H54 (cell line): ENCODE results near the gene MRPS18A.

ENCODE experiments used
- DNase-seq: peaks from one replicate; pipeline ENCODE4 v3.0.0; 2011; ENCODE audit warnings: low spot score, mixed read lengths; ENCODE audit not compliant: insufficient read length
- FAIRE-seq: peaks from 3 replicates; lab custom pipeline; 2011; peaks lifted over from hg19 to GRCh38; lab: Jason Lieb, UNC
- POLR2A ChIP-seq: IDR thresholded peaks from 2 replicates; pipeline ENCODE4 v1.6.1; 2011; ENCODE audit warnings: low read depth, mild to moderate bottlenecking, low read length

Gene MRPS18A

DNA sequence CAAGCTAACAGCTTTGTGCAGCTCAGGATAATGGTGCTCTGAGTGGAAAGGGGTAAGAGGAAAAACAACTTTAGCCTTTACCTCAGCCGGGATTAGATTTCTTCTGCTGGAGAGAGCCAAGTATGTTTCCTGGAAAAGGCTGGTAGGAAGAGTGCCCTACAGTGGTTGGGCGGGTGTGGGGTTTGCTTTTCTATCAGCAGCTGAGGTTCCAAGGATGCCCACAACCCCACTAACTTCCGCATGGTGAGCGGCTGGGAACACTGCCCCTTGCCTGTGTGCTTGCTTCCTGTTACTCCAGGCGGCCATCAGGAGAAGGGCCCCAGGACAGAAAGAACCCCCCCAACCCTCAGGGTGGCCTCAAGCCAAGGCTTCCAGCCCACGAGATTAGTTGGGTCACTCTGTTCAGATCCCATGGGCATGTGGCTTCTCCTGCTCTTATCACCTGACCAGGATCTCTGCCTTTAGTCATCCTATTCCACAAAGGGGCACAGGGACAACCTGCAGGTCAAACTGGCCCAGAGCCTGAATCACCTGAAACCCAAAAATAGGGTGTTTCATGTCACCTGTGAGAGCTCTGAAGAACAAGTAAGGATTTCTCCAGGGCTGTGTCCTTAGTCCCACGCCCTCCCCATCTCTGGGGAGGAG lies 10.5 kb downstream of the MRPS18A start:
- TF ChIP-seq POLR2A: no peak
- no peak for FAIRE-seq

DNA sequence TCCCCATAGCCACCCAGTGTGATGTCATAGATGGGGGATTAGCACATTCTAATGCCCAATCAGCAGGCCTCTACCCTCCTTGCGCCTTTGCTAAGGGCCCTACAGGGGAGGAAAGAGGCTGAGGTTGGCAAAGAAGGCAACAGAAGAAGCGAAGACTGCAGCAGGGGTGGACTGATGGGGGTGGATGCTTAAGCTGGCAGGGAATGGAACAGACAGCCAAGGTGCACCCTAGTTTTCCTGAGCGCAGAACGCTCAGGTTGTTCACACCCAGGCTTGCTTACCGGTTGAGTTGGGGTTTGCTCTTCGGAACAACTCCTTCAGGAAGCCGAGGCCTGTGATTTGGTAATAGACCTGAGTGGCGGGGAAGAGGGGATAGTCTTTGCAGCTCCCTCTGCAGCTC lies 12.7 kb downstream of the MRPS18A start:
- DNase-seq (no peak), FAIRE-seq (no peak)
- TF ChIP-seq POLR2A: no peak

More for the DNA sequence above, 10.5 kb downstream of the MRPS18A start:
- no peak for DNase-seq

DNA sequence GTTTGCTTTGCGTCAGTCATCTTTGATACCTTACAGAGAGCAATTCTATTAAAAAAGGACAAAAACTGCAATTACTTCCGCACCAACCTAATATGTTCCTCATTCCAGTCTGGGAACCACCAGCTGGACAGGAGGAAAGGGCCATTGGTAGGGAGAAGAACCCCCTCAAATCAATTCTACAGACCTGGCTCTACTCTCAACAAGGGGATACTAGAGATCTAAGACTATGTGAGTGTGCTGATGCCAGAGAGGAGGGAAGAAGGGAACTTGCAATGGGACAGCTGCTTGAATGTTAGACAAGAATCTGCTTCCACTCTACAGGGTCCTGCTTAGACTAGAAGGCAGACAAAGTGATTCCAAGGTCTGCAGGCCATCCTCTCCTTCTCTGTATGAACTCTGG lies 13.3 kb downstream of the MRPS18A start:
- TF ChIP-seq POLR2A: no peak
- FAIRE-seq (no peak), DNase-seq (no peak)

DNA sequence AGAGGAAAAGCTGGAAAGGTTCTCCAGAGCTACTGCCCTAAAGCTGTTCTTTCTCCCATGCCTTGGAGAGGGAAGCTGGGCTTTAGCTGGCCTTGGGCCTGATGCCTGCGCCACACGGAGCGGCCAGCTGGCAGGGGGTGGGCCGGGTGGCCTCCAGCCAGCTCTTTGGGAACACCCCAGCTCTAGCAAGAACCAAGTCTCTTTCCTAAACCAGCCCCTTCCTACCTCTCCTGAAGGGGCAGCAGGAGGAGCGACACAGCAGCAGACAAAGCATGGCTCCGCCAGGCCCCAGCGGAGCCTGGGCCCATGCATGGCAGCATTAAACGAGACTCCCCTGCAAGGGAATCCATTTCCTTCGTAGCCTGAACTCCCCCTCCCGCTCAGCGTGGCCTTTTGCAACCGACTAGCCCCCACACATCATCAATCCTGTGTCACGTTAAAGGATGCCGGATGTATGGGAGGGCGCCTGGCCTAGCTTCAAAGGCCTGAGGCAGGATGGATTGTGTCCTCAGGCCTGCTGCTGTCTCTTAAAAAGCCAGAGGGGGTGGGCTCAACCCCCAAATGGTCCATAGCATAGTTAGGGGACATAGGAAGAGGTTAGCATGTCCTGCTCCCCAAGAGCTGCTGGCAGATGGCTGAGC lies 14.0 kb downstream of the MRPS18A start:
- FAIRE-seq (no peak), DNase-seq (no peak)
- no peak for TF ChIP-seq POLR2A

DNA sequence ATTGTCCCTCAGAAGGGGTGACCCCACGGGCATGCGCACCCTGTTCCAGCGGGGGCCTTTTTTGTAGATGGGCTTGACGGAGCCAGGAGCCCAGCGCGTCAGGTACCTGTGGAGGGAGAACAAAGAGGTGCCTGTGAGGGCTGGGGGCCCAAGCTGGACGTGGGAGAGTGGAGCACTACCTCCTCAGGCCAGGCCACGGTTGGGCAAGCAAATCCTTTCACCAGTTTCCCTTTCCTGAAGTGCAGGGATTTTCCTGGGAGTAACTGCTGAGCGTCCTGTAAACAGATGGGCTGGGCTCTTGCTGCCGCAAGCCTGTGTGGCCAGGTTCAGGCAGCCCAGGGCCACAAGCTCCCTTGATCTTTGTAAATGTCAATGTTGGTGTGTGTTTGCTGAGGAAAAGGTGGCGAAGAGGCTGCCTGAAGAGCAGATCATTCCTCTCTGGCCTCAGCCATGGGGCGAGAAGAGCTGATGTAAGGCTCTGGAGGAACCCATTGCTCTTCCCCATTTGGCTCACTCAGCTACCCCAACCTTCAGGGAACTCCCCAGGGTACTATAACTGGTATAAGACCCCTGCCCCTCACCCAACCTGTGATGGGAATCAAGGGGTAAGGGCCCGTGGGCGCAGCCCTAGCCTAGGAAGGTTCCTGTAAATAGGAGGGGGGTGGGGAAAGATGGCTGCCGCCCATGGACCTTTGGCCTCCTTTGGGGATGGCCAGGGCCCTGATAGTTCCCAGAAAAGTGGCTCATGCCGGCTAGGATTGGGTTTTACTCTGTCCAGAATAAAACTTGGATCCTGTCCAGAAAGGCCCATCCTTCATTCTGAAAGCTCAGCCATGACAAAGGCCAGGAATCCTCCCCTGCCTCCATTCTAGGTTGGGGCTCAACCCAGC lies 15.5 kb downstream of the MRPS18A start:
- no peak for TF ChIP-seq POLR2A
- no peak for FAIRE-seq
- no peak for DNase-seq

DNA sequence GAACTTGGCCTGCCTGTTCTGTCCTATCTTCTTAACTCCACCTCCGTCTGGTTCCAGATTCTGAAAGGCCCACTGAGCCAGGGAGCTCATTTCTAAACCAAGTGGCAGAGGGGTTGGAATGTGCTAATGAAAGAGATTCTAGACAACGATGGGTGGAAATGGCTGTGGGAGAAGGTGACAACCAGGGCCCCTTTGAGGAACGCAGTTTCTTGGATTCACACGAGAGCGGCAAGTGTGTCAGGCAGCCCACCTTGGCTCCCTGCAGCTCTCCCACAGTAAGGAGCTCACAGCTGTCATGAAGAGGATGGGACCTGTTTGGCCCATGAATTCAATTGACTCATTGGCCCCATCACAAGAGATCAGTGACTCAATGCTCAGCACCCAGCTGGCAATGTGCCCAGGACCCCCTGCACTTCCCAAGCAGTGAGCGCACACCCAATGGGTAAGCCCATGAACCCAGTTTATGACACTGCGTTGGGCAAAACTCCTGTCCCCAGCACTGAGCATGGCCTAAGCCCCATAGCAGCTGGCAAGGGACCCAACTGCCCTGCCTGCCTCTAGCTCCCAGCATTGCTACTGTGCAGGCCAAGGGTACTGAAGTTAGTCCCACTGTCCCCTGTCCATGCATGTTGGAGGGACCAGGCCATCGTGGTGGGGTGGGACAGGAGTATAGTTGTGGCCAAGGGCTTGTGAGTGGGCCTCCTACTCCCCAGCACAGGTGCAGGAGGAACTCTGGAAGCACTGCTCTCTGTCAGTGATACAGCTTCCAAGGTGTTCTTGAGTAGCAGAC lies 16.4 kb downstream of the MRPS18A start:
- TF ChIP-seq POLR2A: no peak
- FAIRE-seq (no peak), DNase-seq (no peak)

DNA sequence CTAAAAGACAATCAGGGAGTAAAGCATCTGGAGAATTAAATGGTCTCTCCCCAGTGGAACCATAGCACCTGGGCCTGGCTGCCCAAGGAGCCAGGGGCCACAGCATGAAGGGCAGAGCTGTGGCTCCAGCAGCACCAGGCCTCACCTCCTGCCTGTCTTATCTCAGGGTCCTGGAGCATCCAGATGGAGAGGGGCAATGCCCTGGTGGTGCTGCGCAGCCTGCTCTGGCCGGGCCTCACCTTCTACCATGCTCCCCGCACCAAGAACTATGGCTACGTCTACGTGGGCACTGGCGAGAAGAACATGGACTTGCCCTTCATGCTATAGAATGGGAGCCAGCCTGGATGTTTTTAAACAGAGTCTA lies 17.0 kb downstream of the MRPS18A start:
- no peak for DNase-seq
- no peak for FAIRE-seq
- TF ChIP-seq POLR2A: no peak

DNA sequence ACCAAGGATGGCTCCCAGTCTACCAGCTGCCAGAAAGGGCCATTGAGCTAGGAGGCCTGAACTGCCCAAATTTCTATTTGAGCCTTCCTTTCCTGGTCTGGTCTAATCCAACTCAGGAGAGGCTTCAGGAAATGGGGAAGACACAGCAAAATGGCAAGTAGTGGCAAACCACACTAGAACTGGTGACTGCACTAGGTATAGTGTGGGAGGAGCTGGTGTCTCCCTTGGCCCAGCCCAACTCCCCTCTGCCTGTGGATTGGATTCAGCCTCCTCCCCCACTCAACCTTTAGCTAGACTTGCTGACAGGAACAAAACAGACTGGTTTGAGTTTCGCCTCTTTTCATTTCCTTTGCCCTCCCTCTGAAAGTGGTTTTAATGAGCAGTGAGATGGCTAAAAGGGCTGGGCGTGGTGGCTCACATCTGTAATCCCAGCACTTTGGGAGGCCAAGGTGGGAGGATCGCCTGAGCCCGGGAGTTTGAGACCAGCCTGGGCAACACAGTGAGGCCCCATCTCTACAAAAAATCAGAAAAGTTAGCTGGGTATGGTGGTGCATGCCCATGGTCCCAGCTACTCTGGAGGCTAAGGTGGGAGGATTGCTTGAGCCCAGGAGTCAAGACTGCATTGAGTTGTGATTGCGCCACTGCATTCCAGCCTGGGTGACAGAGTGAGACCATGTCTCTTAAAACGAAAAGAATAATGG lies 17.5 kb downstream of the MRPS18A start:
- TF ChIP-seq POLR2A: no peak
- DNase-seq: no peak
- FAIRE-seq: no peak

DNA sequence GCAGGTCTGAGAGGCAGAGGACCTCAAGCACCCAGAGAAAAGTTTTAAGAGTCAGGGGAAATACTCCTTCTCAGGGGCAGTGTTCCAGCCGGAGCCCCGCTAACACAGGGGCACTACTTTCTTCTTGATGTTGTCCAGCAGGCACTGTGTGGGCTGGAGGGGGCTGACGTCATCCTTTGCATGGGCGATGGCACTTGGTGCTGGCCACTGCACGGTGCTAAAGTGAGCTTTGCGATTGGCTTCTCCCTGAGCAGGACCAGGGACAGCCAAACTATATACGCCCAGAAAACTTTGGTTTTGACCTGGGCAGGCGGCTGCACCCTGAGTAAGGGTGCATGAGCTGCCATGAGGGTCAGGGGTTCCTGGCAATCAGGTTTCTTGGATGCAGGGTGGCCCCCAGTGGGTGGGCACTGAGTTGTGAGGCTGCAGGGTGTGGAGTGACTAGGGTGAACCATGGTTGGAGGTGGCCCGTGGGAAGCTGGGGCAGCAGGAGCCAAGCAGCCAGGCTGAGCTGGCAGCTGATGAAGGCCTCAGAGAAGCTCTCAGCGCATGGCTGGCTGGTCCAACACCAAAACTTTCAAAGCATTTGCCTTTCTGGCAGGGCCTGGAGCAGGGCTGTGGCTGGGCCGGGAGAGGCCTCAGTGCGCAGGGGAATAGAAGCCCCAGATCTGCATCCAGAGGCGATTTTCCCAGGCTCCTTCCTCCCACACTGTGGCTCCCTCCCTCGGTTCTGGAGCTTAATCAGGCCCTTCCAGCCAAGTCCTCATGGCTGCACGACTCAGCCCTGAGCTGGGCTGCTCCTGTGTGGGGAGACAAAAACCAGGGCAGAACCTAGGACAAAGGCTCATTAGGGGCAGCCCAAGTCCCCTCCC lies 18.3 kb downstream of the MRPS18A start:
- no peak for TF ChIP-seq POLR2A
- no peak for FAIRE-seq
- DNase-seq: no peak

DNA sequence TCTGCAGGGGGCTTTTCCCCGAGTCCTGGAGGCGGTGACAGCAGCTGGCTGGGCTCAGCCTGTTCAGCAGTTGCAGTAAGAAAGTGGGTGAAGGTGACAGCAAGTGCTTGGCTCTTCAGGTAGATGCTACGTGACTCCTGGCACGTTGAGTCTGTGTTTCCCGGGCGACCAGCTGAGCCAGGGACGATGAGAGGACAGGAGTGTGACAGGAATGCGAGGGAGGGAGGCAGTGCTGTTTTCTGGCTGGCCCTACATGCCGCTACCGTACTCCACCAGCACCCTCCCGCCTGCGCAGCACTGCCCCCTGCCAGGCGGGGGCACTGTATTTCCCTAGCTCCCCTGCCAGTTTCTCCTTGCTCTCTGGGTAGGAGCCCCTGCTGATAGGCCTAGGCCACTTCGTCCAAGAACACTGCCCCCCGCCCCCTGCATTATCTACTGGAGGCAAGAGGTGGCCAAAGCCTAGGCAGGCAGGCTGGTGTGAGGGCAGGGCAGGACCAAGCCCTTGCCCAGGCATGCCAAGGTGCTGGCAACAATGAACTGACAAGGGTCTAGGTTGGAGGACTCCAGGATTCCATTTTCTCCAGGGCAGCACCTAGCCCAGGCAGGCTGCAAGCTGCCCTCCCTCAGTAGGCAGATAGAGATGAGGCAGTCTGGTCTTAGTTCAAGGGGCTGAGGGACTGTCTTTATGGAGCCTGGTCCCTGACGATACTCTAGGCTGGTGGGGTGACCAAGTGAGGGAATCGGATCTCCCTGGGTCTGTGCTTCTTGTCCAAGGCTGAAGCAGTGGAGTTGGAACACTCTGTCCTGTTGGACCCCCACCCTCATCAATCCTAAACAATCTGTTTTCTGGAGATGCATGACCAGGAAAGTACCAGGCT lies 19.2 kb downstream of the MRPS18A start:
- FAIRE-seq (no peak), DNase-seq (peak; percentile 74)
- peak; percentile 21; the same call in 1 of the 2 replicates for TF ChIP-seq POLR2A
